ENCODE data around the gene CAMTA2.

Gene CAMTA2

GRCh38 chr17:4997302-4998026 lies 10.0 kb upstream of the CAMTA2 start, which contains the start of the genes INCA1 and KIF1C:
INCA1 (minus strand) TSS chr17:4997522; CDS start chr17:4994437, 3,085 bp downstream.
KIF1C (plus strand) TSS chr17:4997950; CDS start chr17:5000247, 2,297 bp downstream.
- Mint-ChIP-seq H3K36me3 (ENCODE audit: low read depth) (peaks cover 47% of the 10 kb centered on the region), H3K27me3 (peaks cover 27% of the 10 kb centered on the region), H3K4me1 (ENCODE audit: low read depth) (peaks cover 38% of the 10 kb centered on the region), H3K4me3 (peak within 1 kb of the TSS; percentile 95), H3K27ac (peak within 1 kb of the TSS; percentile 89), H3K9me3 (no peaks in the 10 kb centered on the region)
- intact Hi-C loops (cut with micrococcal nuclease) = no loop called here

GRCh38 chr17:4994081-4994595 lies 6.7 kb upstream of the CAMTA2 start:
- Mint-ChIP-seq H3K36me3 (ENCODE audit: low read depth) (peaks cover 26% of the 10 kb centered on the region), H3K4me3 (no peak overlapping the region), H3K4me1 (ENCODE audit: low read depth) (peaks cover 34% of the 10 kb centered on the region), H3K27me3 (peaks cover 27% of the 10 kb centered on the region), H3K9me3 (no peaks in the 10 kb centered on the region), H3K27ac (no peak overlapping the region)
- intact Hi-C loops (cut with micrococcal nuclease) = no loop called here

GRCh38 chr17:4987767-4988567 lies 492 bp upstream of the CAMTA2 start:
- Mint-ChIP-seq H3K9me3 (no peaks in the 10 kb centered on the region), H3K27me3 (no peaks in the 10 kb centered on the region), H3K27ac (peak overlapping the region; percentile 93), H3K36me3 (ENCODE audit: low read depth) (peaks cover 58% of the 10 kb centered on the region), H3K4me3 (peak overlapping the region; percentile 91), H3K4me1 (ENCODE audit: low read depth) (peaks cover 54% of the 10 kb centered on the region)
- intact Hi-C loops (cut with micrococcal nuclease) = loop anchor here (2.0 to 5.0 kb wide), 3 partner anchors 21 to 44 kb away; partner anchors contain the start of genes PFN1 and SPAG7

- Mint-ChIP-seq H3K4me1 (ENCODE audit: low read depth) (peaks cover 64% of the 10 kb centered on the region), H3K9me3 (no peaks in the 10 kb centered on the region), H3K27me3 (no peaks in the 10 kb centered on the region), H3K4me3 (peak overlapping the region; percentile 91), H3K27ac (peak overlapping the region; percentile 93), H3K36me3 (ENCODE audit: low read depth) (peaks cover 69% of the 10 kb centered on the region)
- intact Hi-C loops (cut with micrococcal nuclease) = loop anchor here (2.0 to 5.0 kb wide), 3 partner anchors 20 to 46 kb away; partner anchors contain the start of genes PFN1 and SPAG7
Observed at GRCh38 chr17:4986403-4986802, 1.1 kb downstream of the CAMTA2 start.

- no peaks in the 10 kb centered on the region for H3K27me3 Mint-ChIP-seq
- peaks cover 76% of the 10 kb centered on the region for H3K4me1 Mint-ChIP-seq (ENCODE audit: low read depth)
- no peaks in the 10 kb centered on the region for H3K9me3 Mint-ChIP-seq
- no peak overlapping the region for H3K4me3 Mint-ChIP-seq
- intact Hi-C loops (cut with micrococcal nuclease) = no loop called here
- H3K27ac Mint-ChIP-seq = peak overlapping the region; percentile 38
- H3K36me3 Mint-ChIP-seq (ENCODE audit: low read depth) = peaks cover 93% of the 10 kb centered on the region
Observed at GRCh38 chr17:4982305-4982704, 5.2 kb downstream of the CAMTA2 start.

GRCh38 chr17:4980644-4981216 lies 6.7 kb downstream of the CAMTA2 start:
- Mint-ChIP-seq H3K36me3 (ENCODE audit: low read depth) (peaks cover 87% of the 10 kb centered on the region), H3K4me3 (no peak overlapping the region), H3K27ac (peak overlapping the region; percentile 71), H3K9me3 (no peaks in the 10 kb centered on the region), H3K4me1 (ENCODE audit: low read depth) (peaks cover 65% of the 10 kb centered on the region), H3K27me3 (no peaks in the 10 kb centered on the region)
- intact Hi-C loops (cut with micrococcal nuclease) = loop anchor here (2.0 kb wide), 1 partner anchor 82 kb away; no protein-coding TSS in a partner anchor

- peak overlapping the region; percentile 74 for H3K27ac Mint-ChIP-seq
- no peaks in the 10 kb centered on the region for H3K9me3 Mint-ChIP-seq
- intact Hi-C loops (cut with micrococcal nuclease) = no loop called here
- peaks cover 75% of the 10 kb centered on the region for H3K4me1 Mint-ChIP-seq (ENCODE audit: low read depth)
- H3K4me3 Mint-ChIP-seq = peak overlapping the region; percentile 27
- peaks cover 72% of the 10 kb centered on the region for H3K36me3 Mint-ChIP-seq (ENCODE audit: low read depth)
- H3K27me3 Mint-ChIP-seq = no peaks in the 10 kb centered on the region
Observed at GRCh38 chr17:4978726-4979125, 8.7 kb downstream of the CAMTA2 start.

- Mint-ChIP-seq H3K27me3 (no peaks in the 10 kb centered on the region), H3K36me3 (ENCODE audit: low read depth) (peaks cover 29% of the 10 kb centered on the region), H3K27ac (peak overlapping the region; percentile 47)
Observed at GRCh38 chr17:4974115-4974670, 13.3 kb downstream of the CAMTA2 start.

GRCh38 chr17:4973256-4974114 lies 14.0 kb downstream of the CAMTA2 start:
- peaks cover 44% of the 10 kb centered on the region for H3K4me1 Mint-ChIP-seq (ENCODE audit: low read depth)
- no peak overlapping the region for H3K4me3 Mint-ChIP-seq
- H3K9me3 Mint-ChIP-seq = no peaks in the 10 kb centered on the region
- intact Hi-C loops (cut with micrococcal nuclease) = no loop called here
- H3K27me3 Mint-ChIP-seq = no peaks in the 10 kb centered on the region
- H3K36me3 Mint-ChIP-seq (ENCODE audit: low read depth) = peaks cover 22% of the 10 kb centered on the region
- peak overlapping the region; percentile 47 for H3K27ac Mint-ChIP-seq

More at GRCh38 chr17:4974115-4974670, 13.3 kb downstream of the CAMTA2 start:
- intact Hi-C loops (cut with micrococcal nuclease) = no loop called here
- Mint-ChIP-seq H3K4me3 (no peak overlapping the region), H3K4me1 (ENCODE audit: low read depth) (peaks cover 51% of the 10 kb centered on the region), H3K9me3 (no peaks in the 10 kb centered on the region)

- Mint-ChIP-seq H3K36me3 (ENCODE audit: low read depth) (peaks cover 14% of the 10 kb centered on the region), H3K9me3 (no peaks in the 10 kb centered on the region), H3K27ac (peak overlapping the region; percentile 47), H3K4me1 (ENCODE audit: low read depth) (peaks cover 39% of the 10 kb centered on the region), H3K4me3 (no peak overlapping the region), H3K27me3 (no peaks in the 10 kb centered on the region)
- intact Hi-C loops (cut with micrococcal nuclease) = no loop called here
Observed at GRCh38 chr17:4972752-4973151, 14.7 kb downstream of the CAMTA2 start.

- Mint-ChIP-seq H3K27me3 (no peaks in the 10 kb centered on the region), H3K36me3 (ENCODE audit: low read depth) (peaks cover 10% of the 10 kb centered on the region), H3K4me1 (ENCODE audit: low read depth) (peaks cover 39% of the 10 kb centered on the region), H3K4me3 (no peak overlapping the region), H3K9me3 (no peaks in the 10 kb centered on the region), H3K27ac (no peak overlapping the region)
- intact Hi-C loops (cut with micrococcal nuclease) = no loop called here
Observed at GRCh38 chr17:4972322-4972721, 15.2 kb downstream of the CAMTA2 start.

GRCh38 chr17:4971826-4972225 lies 15.6 kb downstream of the CAMTA2 start:
- H3K4me1 Mint-ChIP-seq (ENCODE audit: low read depth) = peaks cover 39% of the 10 kb centered on the region
- no peaks in the 10 kb centered on the region for H3K9me3 Mint-ChIP-seq
- H3K36me3 Mint-ChIP-seq (ENCODE audit: low read depth) = peaks cover 5% of the 10 kb centered on the region
- intact Hi-C loops (cut with micrococcal nuclease) = no loop called here
- H3K27ac Mint-ChIP-seq = no peak overlapping the region
- H3K27me3 Mint-ChIP-seq = no peaks in the 10 kb centered on the region
- no peak overlapping the region for H3K4me3 Mint-ChIP-seq

GRCh38 chr17:4970273-4970672 lies 17.2 kb downstream of the CAMTA2 start:
- Mint-ChIP-seq H3K9me3 (no peaks in the 10 kb centered on the region), H3K36me3 (ENCODE audit: low read depth) (peaks cover 15% of the 10 kb centered on the region), H3K27me3 (no peaks in the 10 kb centered on the region), H3K27ac (peak overlapping the region; percentile 18), H3K4me1 (ENCODE audit: low read depth) (peaks cover 44% of the 10 kb centered on the region), H3K4me3 (no peak overlapping the region)
- intact Hi-C loops (cut with micrococcal nuclease) = no loop called here

Measured in dendritic cell treated with granulocyte-macrophage colony-stimulating factor and Interleukin-4, amounts not matched to agents 40 ng/mL and 50 ng/mL, for 4 days (primary cell).